ENCODE data around the gene IGF1R.

Gene IGF1R

DNA sequence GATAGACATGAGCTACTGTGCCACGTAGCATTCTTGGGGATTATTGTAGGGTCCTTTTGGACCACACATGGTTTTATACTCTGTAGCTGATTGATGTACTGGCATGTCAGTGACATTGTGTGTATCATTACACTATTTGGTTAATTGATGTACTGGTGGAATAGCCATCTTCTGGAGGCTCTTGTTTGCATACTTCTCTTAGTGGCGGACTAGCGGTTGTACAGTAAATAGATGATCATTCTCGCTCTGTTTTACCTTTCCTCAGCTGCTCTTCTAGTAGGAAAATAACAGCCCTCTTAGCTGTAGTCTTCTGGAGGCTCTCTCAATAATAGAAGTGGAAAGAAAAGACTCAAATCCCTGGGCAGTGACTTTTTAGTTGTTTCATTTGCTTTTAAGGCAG lies 24.8 kb downstream of the IGF1R start:
- TF ChIP-seq, protein P1, sequence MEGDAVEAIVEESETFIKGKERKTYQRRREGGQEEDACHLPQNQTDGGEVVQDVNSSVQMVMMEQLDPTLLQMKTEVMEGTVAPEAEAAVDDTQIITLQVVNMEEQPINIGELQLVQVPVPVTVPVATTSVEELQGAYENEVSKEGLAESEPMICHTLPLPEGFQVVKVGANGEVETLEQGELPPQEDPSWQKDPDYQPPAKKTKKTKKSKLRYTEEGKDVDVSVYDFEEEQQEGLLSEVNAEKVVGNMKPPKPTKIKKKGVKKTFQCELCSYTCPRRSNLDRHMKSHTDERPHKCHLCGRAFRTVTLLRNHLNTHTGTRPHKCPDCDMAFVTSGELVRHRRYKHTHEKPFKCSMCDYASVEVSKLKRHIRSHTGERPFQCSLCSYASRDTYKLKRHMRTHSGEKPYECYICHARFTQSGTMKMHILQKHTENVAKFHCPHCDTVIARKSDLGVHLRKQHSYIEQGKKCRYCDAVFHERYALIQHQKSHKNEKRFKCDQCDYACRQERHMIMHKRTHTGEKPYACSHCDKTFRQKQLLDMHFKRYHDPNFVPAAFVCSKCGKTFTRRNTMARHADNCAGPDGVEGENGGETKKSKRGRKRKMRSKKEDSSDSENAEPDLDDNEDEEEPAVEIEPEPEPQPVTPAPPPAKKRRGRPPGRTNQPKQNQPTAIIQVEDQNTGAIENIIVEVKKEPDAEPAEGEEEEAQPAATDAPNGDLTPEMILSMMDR (IDR thresholded peaks at IDR 0.05; ENCODE audit: borderline replicate concordance, insufficient read depth, low read depth, low read length), result no peak
- no peak overlapping the region for H3K4me3 ChIP-seq (ENCODE audit: low read depth, low read length)

- H3K4me3 ChIP-seq (ENCODE audit: low read depth, low read length), result no peak overlapping the region
Observed at GRCh38 chr15:98674336-98674735, 26.0 kb downstream of the IGF1R start.

GRCh38 chr15:98676586-98677270 lies 28.4 kb downstream of the IGF1R start:
- TF ChIP-seq, protein P1 (IDR thresholded peaks at IDR 0.05; ENCODE audit: borderline replicate concordance, insufficient read depth, low read depth, low read length), result no peak

More at GRCh38 chr15:98674336-98674735, 26.0 kb downstream of the IGF1R start:
- TF ChIP-seq, protein P1 (IDR thresholded peaks at IDR 0.05; ENCODE audit: borderline replicate concordance, insufficient read depth, low read depth, low read length), result no peak

DNA sequence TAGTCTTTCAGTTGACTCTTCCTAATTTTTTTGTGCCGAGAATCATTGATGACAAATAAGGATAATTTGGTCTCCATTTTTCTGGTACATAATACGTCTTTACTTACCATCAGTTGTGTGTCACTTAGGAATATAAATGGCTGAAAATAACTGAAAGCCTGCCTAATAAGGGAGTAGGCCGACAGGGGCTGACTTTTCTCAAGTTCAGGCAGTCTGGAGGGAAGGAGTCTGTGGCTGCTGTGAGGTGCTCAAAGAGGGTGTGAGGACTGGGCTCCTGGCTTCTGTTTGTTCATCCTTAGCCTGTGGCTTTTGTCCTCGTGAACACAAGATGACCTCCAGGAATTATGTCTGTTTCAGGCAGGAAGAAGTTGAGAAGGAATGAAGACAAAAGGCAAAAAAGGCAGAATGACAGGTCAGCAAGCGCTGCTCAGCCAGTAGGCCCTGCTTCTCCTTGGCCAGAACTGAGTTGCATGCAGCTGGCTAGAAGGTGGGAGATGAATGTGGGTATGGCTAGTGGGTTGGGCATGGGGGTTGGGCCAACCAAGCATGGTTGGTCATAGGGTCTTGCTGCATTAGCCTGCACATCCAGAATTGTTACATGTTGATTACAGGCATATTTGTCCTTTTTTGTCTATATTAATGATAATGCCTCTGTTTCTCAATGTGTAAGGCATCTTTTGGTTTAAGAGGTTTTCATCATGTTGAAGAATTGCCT lies 29.2 kb downstream of the IGF1R start:
- TF ChIP-seq, protein P1 (IDR thresholded peaks at IDR 0.05; ENCODE audit: borderline replicate concordance, insufficient read depth, low read depth, low read length), result no peak
- H3K4me3 ChIP-seq (ENCODE audit: low read depth, low read length), result no peak overlapping the region

More at GRCh38 chr15:98676586-98677270, 28.4 kb downstream of the IGF1R start:
- no peak overlapping the region for H3K4me3 ChIP-seq (ENCODE audit: low read depth, low read length)

- no peak overlapping the region for H3K4me3 ChIP-seq (ENCODE audit: low read depth, low read length)
- TF ChIP-seq, protein P1 (IDR thresholded peaks at IDR 0.05; ENCODE audit: borderline replicate concordance, insufficient read depth, low read depth, low read length), result no peak
Observed at GRCh38 chr15:98678484-98678883, 30.1 kb downstream of the IGF1R start.

DNA sequence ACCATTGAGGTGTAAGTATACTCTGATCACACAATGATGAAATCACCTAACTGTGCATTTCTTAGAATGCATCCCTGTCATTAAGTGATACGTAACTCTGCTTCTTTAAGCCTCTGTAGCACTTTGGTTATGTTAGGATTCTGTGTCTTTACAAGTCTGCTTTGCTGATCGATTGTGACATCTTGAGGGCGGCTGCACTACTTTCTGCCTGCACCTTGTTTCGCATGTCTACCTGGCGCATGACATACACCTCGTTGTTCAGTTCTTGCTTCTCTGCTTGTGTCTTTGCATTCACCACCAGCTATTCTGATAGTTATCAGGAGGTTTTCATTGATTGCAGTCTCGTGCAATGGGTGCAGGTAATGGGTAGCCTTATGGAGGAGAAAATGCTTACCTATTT lies 32.7 kb downstream of the IGF1R start:
- TF ChIP-seq, protein P1 (IDR thresholded peaks at IDR 0.05; ENCODE audit: borderline replicate concordance, insufficient read depth, low read depth, low read length), result no peak
- no peak overlapping the region for H3K4me3 ChIP-seq (ENCODE audit: low read depth, low read length)
